DND-41 (cell line): ENCODE results near the gene RPS15.

Source experiments
- ATAC-seq: fragments of 200-7000 bp; cut with Tn5 transposase; 3 replicates; pipeline ENCODE4 v1.9.1; 2021; ENCODE audit warnings: low read depth; ENCODE audit not compliant: insufficient read depth
- DNase-seq: peaks from one replicate; pipeline ENCODE4 v3.0.0-alpha.2; 2020
- H2AFZ ChIP-seq: 2 replicates; pipeline ENCODE4 v1.6.0; 2012; ENCODE audit warnings: low read depth, low read length
- H3K27ac ChIP-seq: 2 replicates; pipeline ENCODE4 v1.5.1; 2012; ENCODE audit warnings: low read length, inconsistent platforms
- H3K27me3 ChIP-seq: fragments of 200-600 bp; sonication (generic); 2 replicates; pipeline ENCODE4 v1.6.0; 2012; ENCODE audit warnings: low read length, mild to moderate bottlenecking, inconsistent platforms; ENCODE audit not compliant: insufficient read depth, poor library complexity
- H3K36me3 ChIP-seq: 2 replicates; pipeline ENCODE4 v1.5.1; 2012; ENCODE audit warnings: low read length, inconsistent platforms; ENCODE audit not compliant: insufficient read depth
- H3K4me1 ChIP-seq: 2 replicates; pipeline ENCODE4 v1.5.1; 2012; ENCODE audit warnings: mild to moderate bottlenecking, low read length; ENCODE audit not compliant: insufficient read depth
- H3K4me2 ChIP-seq: 2 replicates; pipeline ENCODE4 v1.6.0; 2012; ENCODE audit warnings: mild to moderate bottlenecking, moderate library complexity, low read length, inconsistent platforms; ENCODE audit not compliant: insufficient read depth
- H3K4me3 ChIP-seq, 2 experiments: fragments of 200-600 bp in 1 of 2; shearing (Covaris generic) in 1 of 2; 2 replicates each; pipeline ENCODE4 v1.5.1; 2012 to 2016; ENCODE audit warnings: inconsistent platforms in 2 of 2, low read length in 2 of 2, mild to moderate bottlenecking in 2 of 2, low read depth in 1 of 2, moderate library complexity in 1 of 2
- H3K79me2 ChIP-seq: 2 replicates; pipeline ENCODE4 v1.6.0; 2012; ENCODE audit warnings: low read length, inconsistent platforms; ENCODE audit not compliant: insufficient read depth
- H3K9ac ChIP-seq: 2 replicates; pipeline ENCODE4 v1.6.0; 2012; ENCODE audit warnings: low read depth, mild to moderate bottlenecking, inconsistent platforms, low read length, moderate library complexity
- H3K9me3 ChIP-seq: 2 replicates; pipeline ENCODE4 v1.5.1; 2012; ENCODE audit warnings: low read length, moderate library complexity, mild to moderate bottlenecking, inconsistent platforms; ENCODE audit not compliant: insufficient read depth, severe bottlenecking
- H4K20me1 ChIP-seq: 2 replicates; pipeline ENCODE4 v1.6.0; 2012; ENCODE audit warnings: low read length; ENCODE audit not compliant: insufficient read depth
- CTCF ChIP-seq: IDR thresholded peaks from 2 replicates; pipeline ENCODE4 v1.5.1; 2012; ENCODE audit warnings: borderline replicate concordance, low read length, moderate library complexity, mild to moderate bottlenecking; ENCODE audit not compliant: poor library complexity, severe bottlenecking; ENCODE audit errors: extremely low read depth
- EZH2 ChIP-seq: IDR thresholded peaks from 3 replicates; pipeline ENCODE4 v1.6.1; 2012; ENCODE audit warnings: borderline replicate concordance, low read depth, mild to moderate bottlenecking, moderate library complexity, low read length, inconsistent platforms; ENCODE audit not compliant: severe bottlenecking

RPS15 gene

DNA sequence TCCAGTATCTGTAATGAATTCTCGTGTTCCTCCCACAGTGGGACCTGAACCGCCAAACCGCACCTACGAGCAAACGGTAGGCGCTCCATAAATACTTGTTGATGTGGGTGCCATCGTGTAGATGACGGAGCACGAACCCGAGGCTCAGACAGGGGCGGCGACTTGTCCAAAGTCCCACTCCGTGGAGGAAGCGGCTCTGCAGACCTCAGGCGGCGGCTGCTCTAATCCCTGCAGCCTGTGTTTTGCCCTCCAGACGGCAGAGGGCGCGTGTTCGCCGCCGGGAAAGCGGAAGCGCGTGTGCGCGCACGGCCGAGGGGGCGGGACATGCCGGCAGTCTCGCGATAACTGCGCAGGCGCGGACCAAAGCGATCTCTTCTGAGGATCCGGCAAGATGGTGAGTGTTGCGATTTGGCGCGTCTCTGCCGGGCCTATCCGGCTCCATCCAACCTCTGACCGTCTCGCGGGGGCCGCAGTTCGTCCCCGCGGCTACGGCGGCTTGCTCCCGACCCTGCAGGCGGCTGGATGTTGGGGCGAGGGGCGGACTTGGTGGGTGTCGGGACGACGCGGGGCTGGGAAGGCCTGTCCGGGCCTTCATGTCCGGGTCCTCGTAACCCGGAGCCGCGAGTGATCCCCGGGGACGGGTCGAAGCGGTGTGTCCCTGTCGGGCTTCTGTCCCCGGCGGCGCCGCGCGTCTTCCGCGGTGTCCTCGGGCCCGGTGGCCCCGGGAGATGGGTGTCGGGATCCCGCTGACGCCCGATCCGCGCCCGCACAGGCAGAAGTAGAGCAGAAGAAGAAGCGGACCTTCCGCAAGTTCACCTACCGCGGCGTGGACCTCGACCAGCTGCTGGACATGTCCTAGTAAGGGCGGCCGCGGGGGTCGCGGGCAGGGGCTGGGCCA is at the start of gene RPS15:
TSS of gene RPS15 (plus strand) at position 362 of the 898 bp plus-strand sequence. CDS start at position 392, 30 bp downstream.
- ATAC-seq (peak; percentile 83), DNase-seq (peak; percentile 95)
- Histone ChIP-seq H4K20me1 (peaks cover 64% of the 10 kb centered on the region), H3K4me2 (peak within 1 kb of the TSS; percentile 99), H3K9me3 (no peaks in the 10 kb centered on the region), H3K79me2 (peaks cover 37% of the 10 kb centered on the region), H3K27ac (peak within 1 kb of the TSS; percentile 82), H3K4me1 (peaks cover 26% of the 10 kb centered on the region), H2AFZ (peak within 1 kb of the TSS; percentile 72), H3K27me3 (no peaks in the 10 kb centered on the region), H3K36me3 (peaks cover 61% of the 10 kb centered on the region), H3K9ac (peak within 1 kb of the TSS; percentile 90), H3K4me3 (peak within 1 kb of the TSS; percentile 61 to 66; a peak in 3 of 4 replicates)
- peak; percentile 98 for TF ChIP-seq CTCF
- TF ChIP-seq EZH2 = no peak

- peaks cover 19% of the 10 kb centered on the region for H3K4me1 ChIP-seq
- no peak overlapping the region for H3K4me2 ChIP-seq
- H4K20me1 ChIP-seq = peaks cover 17% of the 10 kb centered on the region
- TF ChIP-seq EZH2 (no peak), CTCF (no peak)
- no peaks in the 10 kb centered on the region for H3K9me3 ChIP-seq
- no peak overlapping the region for H3K27ac ChIP-seq
- no peak overlapping the region for H2AFZ ChIP-seq
- peaks cover 47% of the 10 kb centered on the region for H3K79me2 ChIP-seq
- ATAC-seq = no peak
- no peaks in the 10 kb centered on the region for H3K27me3 ChIP-seq
- no peak overlapping the region for H3K9ac ChIP-seq
- H3K4me3 ChIP-seq = no peak overlapping the region
- DNase-seq = no peak
- H3K36me3 ChIP-seq = peaks cover 64% of the 10 kb centered on the region
Measured at GRCh38 chr19:1388637-1389026, 49.6 kb upstream of the RPS15 start.

DNA sequence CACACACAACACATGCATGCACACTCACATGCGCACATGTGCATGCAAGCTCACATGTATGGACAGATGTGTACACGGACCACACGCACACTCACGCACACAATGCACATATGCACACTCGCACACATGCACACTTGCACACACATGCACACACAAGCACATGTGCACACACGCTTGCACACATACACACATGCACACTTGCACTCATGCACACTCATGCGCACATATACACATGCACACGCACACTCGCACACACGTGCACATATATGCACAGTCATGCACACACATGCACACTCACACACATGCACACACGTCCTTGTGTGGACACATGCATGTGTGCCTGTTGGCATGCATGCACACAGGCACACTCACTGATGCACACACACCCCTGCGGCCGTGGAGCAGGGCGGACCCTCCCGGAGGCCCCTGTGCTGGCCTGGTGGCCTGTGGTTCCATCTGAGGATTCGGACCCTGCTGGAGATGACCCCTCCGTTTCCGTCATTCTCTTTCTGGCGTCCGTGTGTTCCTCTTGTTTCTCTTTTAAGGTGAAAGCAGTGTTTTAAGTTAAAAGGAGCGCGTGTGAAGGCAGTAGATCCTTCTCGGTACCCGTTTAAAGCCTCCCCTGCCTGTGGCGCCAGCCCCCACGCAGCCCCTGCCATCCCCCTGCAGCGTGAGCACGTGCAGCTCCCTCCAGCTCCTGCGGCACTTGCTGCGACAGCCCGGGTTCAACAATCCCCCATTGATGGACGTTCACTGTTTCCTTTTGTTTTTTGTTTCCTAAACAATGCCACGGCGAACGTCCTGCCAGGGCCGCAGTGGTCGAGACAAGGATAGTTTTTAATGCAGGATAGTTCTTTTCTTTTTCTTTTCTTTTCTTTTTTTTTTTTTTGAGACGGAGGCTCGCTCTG is 48.9 kb upstream of the RPS15 start:
- Histone ChIP-seq H3K4me3 (no peak overlapping the region), H3K4me1 (peaks cover 19% of the 10 kb centered on the region), H3K27ac (no peak overlapping the region), H3K9me3 (no peaks in the 10 kb centered on the region), H3K79me2 (peaks cover 41% of the 10 kb centered on the region), H3K27me3 (no peaks in the 10 kb centered on the region), H3K9ac (no peak overlapping the region), H3K4me2 (no peak overlapping the region), H3K36me3 (peaks cover 70% of the 10 kb centered on the region), H4K20me1 (peaks cover 17% of the 10 kb centered on the region), H2AFZ (no peak overlapping the region)
- no peak for ATAC-seq
- no peak for DNase-seq
- TF ChIP-seq EZH2 (no peak), CTCF (no peak)
